Skeletal muscle satellite cell (primary cell): Measurements from ENCODE around the gene PAX5.

Experiments
- H3K27me3 ChIP-seq: 2 replicates; pipeline ENCODE4 v1.7.0; 2013; ENCODE audit warnings: low read length; ENCODE audit not compliant: control insufficient read depth, insufficient read depth
- H3K36me3 ChIP-seq: 2 replicates; pipeline ENCODE4 v1.7.0; 2013; ENCODE audit warnings: mild to moderate bottlenecking, control low read depth, low read length; ENCODE audit not compliant: insufficient read depth
- H3K4me1 ChIP-seq: 2 replicates; pipeline ENCODE4 v1.7.0; 2013; ENCODE audit warnings: low read length; ENCODE audit not compliant: control insufficient read depth, insufficient read depth
- H3K4me2 ChIP-seq: 2 replicates; pipeline ENCODE4 v1.7.0; 2013; ENCODE audit warnings: mild to moderate bottlenecking, low read length
- H3K4me3 ChIP-seq: 2 replicates; pipeline ENCODE4 v1.7.0; 2013; ENCODE audit warnings: low read length
- H3K9ac ChIP-seq: 2 replicates; pipeline ENCODE4 v1.7.0; 2013; ENCODE audit warnings: mild to moderate bottlenecking, low read depth, low read length, moderate library complexity
- H3K9me3 ChIP-seq: replicated peaks from 2 replicates; pipeline ENCODE4 v1.7.0; 2013; ENCODE audit warnings: mild to moderate bottlenecking, control low read depth, low read length

Gene PAX5

GRCh38 chr9:36840898-36841536 is 193.1 kb downstream of the PAX5 start:
- H3K9me3 ChIP-seq, result no peaks in the 10 kb centered on the region
- H3K4me2 ChIP-seq, result no peak overlapping the region
- H3K36me3 ChIP-seq, result no peaks in the 10 kb centered on the region
- H3K9ac ChIP-seq, result no peak overlapping the region
- H3K4me1 ChIP-seq, result no peaks in the 10 kb centered on the region
- peaks cover 67% of the 10 kb centered on the region for H3K27me3 ChIP-seq
- no peak overlapping the region for H3K4me3 ChIP-seq

- H3K9ac ChIP-seq, result no peak overlapping the region
- H3K27me3 ChIP-seq, result peaks cover 51% of the 10 kb centered on the region
Measured at GRCh38 chr9:36839131-36839885, 194.8 kb downstream of the PAX5 start.

GRCh38 chr9:36837431-36838405 is 196.3 kb downstream of the PAX5 start:
- Histone ChIP-seq H3K4me1 (no peaks in the 10 kb centered on the region), H3K9me3 (no peaks in the 10 kb centered on the region), H3K4me3 (no peak overlapping the region), H3K27me3 (peaks cover 43% of the 10 kb centered on the region), H3K36me3 (no peaks in the 10 kb centered on the region), H3K9ac (no peak overlapping the region), H3K4me2 (no peak overlapping the region)

More at GRCh38 chr9:36839131-36839885, 194.8 kb downstream of the PAX5 start:
- no peaks in the 10 kb centered on the region for H3K4me1 ChIP-seq
- no peak overlapping the region for H3K4me2 ChIP-seq
- no peaks in the 10 kb centered on the region for H3K9me3 ChIP-seq
- no peaks in the 10 kb centered on the region for H3K36me3 ChIP-seq
- no peak overlapping the region for H3K4me3 ChIP-seq

- Histone ChIP-seq H3K4me1 (no peaks in the 10 kb centered on the region), H3K4me3 (no peak overlapping the region), H3K4me2 (no peak overlapping the region), H3K27me3 (peaks cover 43% of the 10 kb centered on the region), H3K36me3 (no peaks in the 10 kb centered on the region), H3K9me3 (no peaks in the 10 kb centered on the region), H3K9ac (no peak overlapping the region)
Measured at GRCh38 chr9:36836486-36836885, 197.6 kb downstream of the PAX5 start.

- H3K36me3 ChIP-seq, result no peaks in the 10 kb centered on the region
- H3K4me1 ChIP-seq, result no peaks in the 10 kb centered on the region
- peaks cover 53% of the 10 kb centered on the region for H3K27me3 ChIP-seq
- no peak overlapping the region for H3K4me3 ChIP-seq
- no peaks in the 10 kb centered on the region for H3K9me3 ChIP-seq
- H3K4me2 ChIP-seq, result no peak overlapping the region
- no peak overlapping the region for H3K9ac ChIP-seq
Measured at GRCh38 chr9:36835271-36835996, 198.6 kb downstream of the PAX5 start.

- Histone ChIP-seq H3K4me3 (no peak overlapping the region), H3K36me3 (no peaks in the 10 kb centered on the region), H3K9me3 (no peaks in the 10 kb centered on the region), H3K4me1 (no peaks in the 10 kb centered on the region), H3K27me3 (peaks cover 53% of the 10 kb centered on the region), H3K4me2 (no peak overlapping the region), H3K9ac (no peak overlapping the region)
Measured at GRCh38 chr9:36834736-36835135, 199.3 kb downstream of the PAX5 start.

DNA sequence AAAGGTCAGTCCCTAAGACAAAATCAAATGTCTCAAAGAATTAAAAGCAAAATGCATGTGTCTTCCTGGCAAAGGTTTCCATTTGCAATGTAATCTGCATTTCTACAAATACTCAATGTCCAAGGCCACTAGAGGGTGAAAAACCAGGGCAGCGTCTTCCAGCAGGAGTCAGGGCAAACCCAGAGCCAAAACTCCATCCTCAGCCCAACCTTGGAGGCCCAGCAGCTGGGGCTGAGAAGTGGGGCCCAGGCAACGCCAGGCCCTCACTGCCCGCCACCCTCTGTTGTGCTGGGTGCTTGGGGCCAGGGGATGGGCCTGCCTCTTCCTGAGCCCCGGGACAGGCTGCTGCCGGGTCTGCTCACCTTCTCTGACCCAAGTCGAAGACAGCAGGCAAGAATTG is 200.1 kb downstream of the PAX5 start:
- no peak overlapping the region for H3K4me3 ChIP-seq
- no peak overlapping the region for H3K4me2 ChIP-seq
- H3K9ac ChIP-seq, result no peak overlapping the region
- no peaks in the 10 kb centered on the region for H3K4me1 ChIP-seq
- no peaks in the 10 kb centered on the region for H3K36me3 ChIP-seq
- no peaks in the 10 kb centered on the region for H3K9me3 ChIP-seq
- H3K27me3 ChIP-seq, result peaks cover 53% of the 10 kb centered on the region

GRCh38 chr9:36832164-36832795 is 201.8 kb downstream of the PAX5 start:
- H3K9me3 ChIP-seq, result no peaks in the 10 kb centered on the region
- no peak overlapping the region for H3K9ac ChIP-seq
- H3K36me3 ChIP-seq, result no peaks in the 10 kb centered on the region
- H3K4me3 ChIP-seq, result no peak overlapping the region
- H3K4me2 ChIP-seq, result no peak overlapping the region
- no peaks in the 10 kb centered on the region for H3K4me1 ChIP-seq
- H3K27me3 ChIP-seq, result peaks cover 57% of the 10 kb centered on the region

GRCh38 chr9:36831381-36832161 is 202.5 kb downstream of the PAX5 start:
- H3K27me3 ChIP-seq, result peaks cover 56% of the 10 kb centered on the region
- H3K4me3 ChIP-seq, result no peak overlapping the region
- no peak overlapping the region for H3K9ac ChIP-seq
- no peaks in the 10 kb centered on the region for H3K9me3 ChIP-seq
- H3K4me1 ChIP-seq, result no peaks in the 10 kb centered on the region
- no peaks in the 10 kb centered on the region for H3K36me3 ChIP-seq
- no peak overlapping the region for H3K4me2 ChIP-seq

DNA sequence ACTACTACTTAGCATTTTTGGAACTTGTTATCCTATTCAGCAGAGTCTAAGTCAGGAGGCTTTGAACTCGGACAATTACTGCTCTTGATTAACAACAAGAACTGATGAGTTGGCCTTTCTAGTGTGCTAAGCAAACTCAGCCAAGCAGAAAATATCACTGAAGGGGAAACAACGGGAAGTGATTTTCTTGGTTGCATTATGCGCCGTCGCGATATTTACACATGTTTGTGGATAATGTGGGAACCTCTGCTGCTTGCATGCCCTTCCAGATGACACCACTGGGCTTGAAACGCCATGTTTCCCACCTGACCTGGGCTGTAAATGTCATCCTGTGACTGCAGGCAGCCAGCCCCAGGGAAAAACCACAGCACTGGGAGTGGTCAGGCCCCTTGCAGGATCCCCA is 205.5 kb downstream of the PAX5 start:
- Histone ChIP-seq H3K27me3 (peaks cover 70% of the 10 kb centered on the region), H3K4me3 (no peak overlapping the region), H3K4me1 (no peaks in the 10 kb centered on the region), H3K9me3 (no peaks in the 10 kb centered on the region), H3K4me2 (no peak overlapping the region), H3K36me3 (no peaks in the 10 kb centered on the region), H3K9ac (no peak overlapping the region)
